SK-N-SH treated with all-trans-retinoic acid at 6 μM for 48 hours (cell line): ENCODE results near the gene KIAA1549.

ENCODE experiments used
- ZFP3 ChIP-seq: fragments of 250-450 bp; sonication (Bioruptor Pico); IDR thresholded peaks from 2 replicates; pipeline ENCODE4 v1.5.0; 2020; ENCODE audit warnings: mild to moderate bottlenecking, moderate library complexity
- ZFP30 ChIP-seq: fragments of 450-650 bp; formaldehyde crosslinking; IDR thresholded peaks from 2 replicates; pipeline ENCODE4 v1.5.0; 2022; ENCODE audit warnings: mild to moderate bottlenecking, moderate library complexity
- TF ChIP-seq, protein P1 (sequence below): fragments of 250-450 bp; sonication (Bioruptor Pico); IDR thresholded peaks from 2 replicates; pipeline ENCODE4 v1.8.0; 2020; ENCODE audit warnings: mild to moderate bottlenecking, moderate library complexity, borderline replicate concordance

DNA sequence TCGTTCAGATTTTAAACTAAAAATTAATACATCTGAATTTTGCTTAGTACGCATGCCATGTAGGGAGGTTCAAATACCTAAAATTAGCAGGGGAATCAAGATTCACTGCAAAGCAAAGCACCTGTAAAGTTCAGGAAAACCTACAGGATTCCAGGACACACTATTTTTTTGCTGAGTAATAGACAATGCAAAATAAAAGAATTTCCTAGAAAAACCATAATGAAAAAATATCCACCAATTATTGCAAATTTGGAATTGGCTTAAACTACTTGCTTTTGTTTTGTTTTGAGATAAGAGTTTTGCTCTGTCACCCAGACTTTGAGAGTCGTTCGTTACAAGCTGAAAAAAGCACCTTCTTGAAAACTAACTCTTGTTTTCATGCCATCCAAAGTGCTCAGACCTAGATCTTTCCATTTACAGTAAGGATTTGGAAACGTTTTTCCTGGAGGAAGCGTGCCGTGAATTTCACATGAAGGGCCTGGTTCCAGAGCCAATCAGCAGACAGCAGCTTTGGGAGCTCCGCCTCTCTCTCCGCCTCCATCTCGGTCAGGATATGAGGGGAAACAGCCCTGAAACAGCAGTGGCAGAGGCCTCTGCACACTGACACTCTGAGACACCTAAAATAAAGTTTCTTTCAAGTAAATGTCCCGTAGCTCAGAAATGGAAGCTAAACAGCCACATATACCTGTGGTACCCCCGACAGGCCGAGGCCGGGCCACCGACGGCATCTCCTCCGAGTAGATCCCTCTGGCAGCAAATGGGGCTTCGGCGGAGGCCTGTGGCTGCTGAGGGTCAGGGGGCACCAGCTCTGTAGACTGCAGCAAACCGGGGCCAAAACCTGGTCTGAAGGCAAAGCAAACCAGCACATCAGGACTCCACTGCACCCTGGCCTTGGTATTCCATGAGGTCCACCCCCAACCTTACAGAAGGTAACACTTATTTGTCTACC lies 137.3 kb downstream of the KIAA1549 start:
- no peak for TF ChIP-seq ZFP30 (CRISPR knock-in tag)
- TF ChIP-seq ZFP3: no peak
- TF ChIP-seq, protein P1, sequence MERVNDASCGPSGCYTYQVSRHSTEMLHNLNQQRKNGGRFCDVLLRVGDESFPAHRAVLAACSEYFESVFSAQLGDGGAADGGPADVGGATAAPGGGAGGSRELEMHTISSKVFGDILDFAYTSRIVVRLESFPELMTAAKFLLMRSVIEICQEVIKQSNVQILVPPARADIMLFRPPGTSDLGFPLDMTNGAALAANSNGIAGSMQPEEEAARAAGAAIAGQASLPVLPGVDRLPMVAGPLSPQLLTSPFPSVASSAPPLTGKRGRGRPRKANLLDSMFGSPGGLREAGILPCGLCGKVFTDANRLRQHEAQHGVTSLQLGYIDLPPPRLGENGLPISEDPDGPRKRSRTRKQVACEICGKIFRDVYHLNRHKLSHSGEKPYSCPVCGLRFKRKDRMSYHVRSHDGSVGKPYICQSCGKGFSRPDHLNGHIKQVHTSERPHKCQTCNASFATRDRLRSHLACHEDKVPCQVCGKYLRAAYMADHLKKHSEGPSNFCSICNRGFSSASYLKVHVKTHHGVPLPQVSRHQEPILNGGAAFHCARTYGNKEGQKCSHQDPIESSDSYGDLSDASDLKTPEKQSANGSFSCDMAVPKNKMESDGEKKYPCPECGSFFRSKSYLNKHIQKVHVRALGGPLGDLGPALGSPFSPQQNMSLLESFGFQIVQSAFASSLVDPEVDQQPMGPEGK (CRISPR knock-in tag): no peak
